SHP77 (cell line): Measurements from ENCODE around the gene SLC12A5.

Experiments
- DNase-seq, 2 experiments: peaks; one replicate each; lab custom pipeline; 2025; lab: John Stamatoyannopoulos, UW

The SLC12A5 gene

GRCh38 chr20:46054606-46055005, 25.6 kb downstream of the SLC12A5 start:
- DNase-seq, result no peak

- DNase-seq, result no peak
Observed at GRCh38 chr20:46055269-46055668, 26.3 kb downstream of the SLC12A5 start.

- DNase-seq, result no peak
Observed at GRCh38 chr20:46056027-46056833, 27.2 kb downstream of the SLC12A5 start.

GRCh38 chr20:46056970-46057855, 28.2 kb downstream of the SLC12A5 start:
- no peak for DNase-seq

- no peak for DNase-seq
Observed at GRCh38 chr20:46057856-46058598, 29.0 kb downstream of the SLC12A5 start.

GRCh38 chr20:46058599-46059281, 29.7 kb downstream of the SLC12A5 start:
- no peak for DNase-seq

- DNase-seq, result no peak
Observed at GRCh38 chr20:46060301-46060881, 31.4 kb downstream of the SLC12A5 start.

GRCh38 chr20:46060975-46061374, 32.0 kb downstream of the SLC12A5 start:
- no peak for DNase-seq

GRCh38 chr20:46062151-46062550, 33.1 kb downstream of the SLC12A5 start:
- no peak for DNase-seq

- DNase-seq, result no peak
Observed at GRCh38 chr20:46062621-46063020, 33.6 kb downstream of the SLC12A5 start.

- no peak for DNase-seq
Observed at GRCh38 chr20:46063151-46063550, 34.1 kb downstream of the SLC12A5 start.

GRCh38 chr20:46063652-46064054, 34.6 kb downstream of the SLC12A5 start:
- no peak for DNase-seq

GRCh38 chr20:46065006-46065405, 36.0 kb downstream of the SLC12A5 start:
- no peak for DNase-seq

GRCh38 chr20:46065691-46066090, 36.7 kb downstream of the SLC12A5 start:
- DNase-seq, result no peak

- no peak for DNase-seq
Observed at GRCh38 chr20:46070215-46070900, 41.3 kb downstream of the SLC12A5 start.

- DNase-seq, result no peak
Observed at GRCh38 chr20:46071573-46071972, 42.6 kb downstream of the SLC12A5 start.

GRCh38 chr20:46073024-46073423, 44.0 kb downstream of the SLC12A5 start:
- DNase-seq, result no peak

- no peak for DNase-seq
Observed at GRCh38 chr20:46073443-46073842, 44.4 kb downstream of the SLC12A5 start.

- DNase-seq, result no peak
Observed at GRCh38 chr20:46074006-46074405, 45.0 kb downstream of the SLC12A5 start.

GRCh38 chr20:46076806-46077205, 47.8 kb downstream of the SLC12A5 start:
- no peak for DNase-seq
